Measurements from ENCODE around the gene DNAI4.
"Not testable (repeated sequence)": the region's sequence is repeated elsewhere in the genome, so short reads cannot be mapped to it uniquely, and the experiment has no call there.

The DNAI4 gene

GRCh38 chr1:66791621-66792610 is 132.7 kb downstream of the DNAI4 start:
- H3K4me3 ChIP-seq (ENCODE audit: low read depth, low read length) = no peak overlapping the region
- TF ChIP-seq CTCF (IDR thresholded peaks at IDR 0.05; ENCODE audit: borderline replicate concordance, insufficient read depth, low read depth, low read length) = no peak

GRCh38 chr1:66788231-66788939 is 136.3 kb downstream of the DNAI4 start:
- no peak overlapping the region for H3K4me3 ChIP-seq (ENCODE audit: low read depth, low read length)
- TF ChIP-seq CTCF (IDR thresholded peaks at IDR 0.05; ENCODE audit: borderline replicate concordance, insufficient read depth, low read depth, low read length) = no peak

GRCh38 chr1:66787641-66788040 is 137.0 kb downstream of the DNAI4 start:
- TF ChIP-seq CTCF (IDR thresholded peaks at IDR 0.05; ENCODE audit: borderline replicate concordance, insufficient read depth, low read depth, low read length) = no peak
- no peak overlapping the region for H3K4me3 ChIP-seq (ENCODE audit: low read depth, low read length)

- not testable (repeated sequence) for H3K4me3 ChIP-seq (ENCODE audit: low read depth, low read length)
Measured at GRCh38 chr1:66785800-66786199, 138.9 kb downstream of the DNAI4 start.

- no peak for TF ChIP-seq CTCF (IDR thresholded peaks at IDR 0.05; ENCODE audit: borderline replicate concordance, insufficient read depth, low read depth, low read length)
- no peak overlapping the region for H3K4me3 ChIP-seq (ENCODE audit: low read depth, low read length)
Measured at GRCh38 chr1:66779475-66780078, 145.1 kb downstream of the DNAI4 start.

- H3K4me3 ChIP-seq (ENCODE audit: low read depth, low read length) = no peak overlapping the region
Measured at GRCh38 chr1:66778969-66779368, 145.7 kb downstream of the DNAI4 start.

More at GRCh38 chr1:66778969-66779368, 145.7 kb downstream of the DNAI4 start:
- no peak for TF ChIP-seq CTCF (IDR thresholded peaks at IDR 0.05; ENCODE audit: borderline replicate concordance, insufficient read depth, low read depth, low read length)

Measured in GM12875 (cell line).